ENCODE data around the gene NAV1.

The NAV1 gene

GRCh38 chr1:201565771-201566528 lies 27.0 kb downstream of the NAV1 start:
- ChIA-PET POLR2A (ENCODE audit: low non-redundant PET) (no interaction called here), CTCF (interaction anchor here (0.6 to 2.0 kb wide), 4 partner anchors 35 to 284 kb away, joined by 3 to 11 read pairs (median 5); no protein-coding TSS in a partner anchor)
- H3K27ac ChIP-seq, result peak overlapping the region; percentile 10; the same call in 1 of the 2 replicates
- no peak for DNase-seq (ENCODE audit: low spot score)
- no peak for TF ChIP-seq CTCF (conservative IDR thresholded peaks at IDR 0.05; ENCODE audit: low read depth)

DNA sequence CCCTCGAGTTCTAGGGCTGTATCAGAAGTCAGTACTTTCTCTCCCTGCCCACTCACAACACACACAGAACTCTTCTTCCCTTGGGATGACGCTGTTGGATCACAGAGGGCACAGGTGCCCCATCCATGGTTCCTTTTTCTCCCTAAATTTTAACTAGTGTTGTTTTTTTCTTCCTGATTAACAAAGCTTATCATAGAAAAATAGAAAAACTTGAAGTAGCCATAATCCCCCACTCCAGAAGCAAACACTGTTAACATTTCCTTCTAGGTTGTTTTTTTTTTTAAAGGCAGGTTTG lies 27.5 kb downstream of the NAV1 start:
- ChIA-PET POLR2A (ENCODE audit: low non-redundant PET) (no interaction called here), CTCF (interaction anchor here (0.6 to 0.7 kb wide), 2 partner anchors 85 to 284 kb away, joined by 3 to 7 read pairs; no protein-coding TSS in a partner anchor)
- peak overlapping the region; percentile 10; the same call in 1 of the 2 replicates for H3K27ac ChIP-seq
- no peak for TF ChIP-seq CTCF (conservative IDR thresholded peaks at IDR 0.05; ENCODE audit: low read depth)
- DNase-seq (ENCODE audit: low spot score), result no peak

DNA sequence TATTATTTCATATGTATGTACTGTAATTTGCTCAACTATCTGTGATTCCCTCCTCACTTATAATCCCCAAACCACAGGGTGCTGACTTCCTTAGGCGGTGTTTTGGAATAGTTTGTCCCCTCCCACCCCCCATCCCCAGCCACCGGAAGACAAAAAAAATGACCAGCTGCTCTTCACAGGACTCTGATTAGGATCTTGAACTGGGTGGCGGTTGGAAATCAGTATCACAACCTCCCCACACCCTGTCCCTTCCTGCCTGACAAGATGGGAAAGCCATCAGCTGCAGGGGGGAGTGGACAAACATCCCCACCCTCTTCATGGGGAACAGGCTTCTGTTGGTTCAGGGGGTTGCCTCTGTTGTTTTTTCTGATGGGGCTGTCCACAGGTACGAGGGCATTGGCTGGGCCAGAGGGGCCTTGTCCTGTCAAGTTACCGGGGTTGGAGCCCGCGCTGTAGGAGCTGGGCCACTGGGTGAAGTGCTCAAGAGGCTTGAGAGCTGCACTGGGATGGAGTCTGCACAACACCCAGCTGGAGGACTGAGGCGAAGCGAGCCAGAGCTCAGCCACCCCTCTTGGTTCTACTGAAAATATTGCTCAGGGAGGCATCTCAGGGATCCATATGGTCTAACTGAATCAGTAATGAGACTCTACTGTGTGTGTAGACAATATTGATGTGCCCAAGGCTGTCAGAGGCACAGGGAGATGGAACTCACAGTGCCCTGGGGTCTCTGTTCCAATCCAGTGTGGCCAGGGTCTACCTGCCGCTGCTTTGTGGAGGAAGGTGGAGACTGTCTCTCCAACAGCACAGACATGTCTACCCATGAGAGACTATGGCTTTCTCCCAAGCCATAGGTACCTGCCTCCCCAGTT lies 28.2 kb downstream of the NAV1 start:
- POLR2A ChIA-PET (ENCODE audit: low non-redundant PET), result interaction anchor here (0.6 kb wide), 1 partner anchor 13 kb away, joined by 3 read pairs; no protein-coding TSS in a partner anchor
- no peak overlapping the region for H3K27ac ChIP-seq
- CTCF ChIA-PET, result interaction anchor here (0.7 kb wide), 1 partner anchor 86 kb away, joined by 7 read pairs; no protein-coding TSS in a partner anchor
- no peak for DNase-seq (ENCODE audit: low spot score)
- no peak for TF ChIP-seq CTCF (conservative IDR thresholded peaks at IDR 0.05; ENCODE audit: low read depth)

- CTCF ChIA-PET, result interaction anchor here (1.2 to 1.4 kb wide), 2 partner anchors 9 to 225 kb away, joined by 4 to 5 read pairs; no protein-coding TSS in a partner anchor
- no peak for TF ChIP-seq CTCF (conservative IDR thresholded peaks at IDR 0.05; ENCODE audit: low read depth)
- no peak overlapping the region for H3K27ac ChIP-seq
Measured at GRCh38 chr1:201568265-201568664, 29.3 kb downstream of the NAV1 start.

GRCh38 chr1:201568859-201569294 lies 29.9 kb downstream of the NAV1 start:
- no peak for TF ChIP-seq CTCF (conservative IDR thresholded peaks at IDR 0.05; ENCODE audit: low read depth)
- DNase-seq (ENCODE audit: low spot score), result no peak
- ChIA-PET CTCF (interaction anchor here (0.9 to 1.4 kb wide), 3 partner anchors 9 to 224 kb away, joined by 3 to 5 read pairs (median 4); no protein-coding TSS in a partner anchor), POLR2A (ENCODE audit: low non-redundant PET) (no interaction called here)
- H3K27ac ChIP-seq, result no peak overlapping the region

More at GRCh38 chr1:201568265-201568664, 29.3 kb downstream of the NAV1 start:
- no peak for DNase-seq (ENCODE audit: low spot score)
- POLR2A ChIA-PET (ENCODE audit: low non-redundant PET), result no interaction called here

DNA sequence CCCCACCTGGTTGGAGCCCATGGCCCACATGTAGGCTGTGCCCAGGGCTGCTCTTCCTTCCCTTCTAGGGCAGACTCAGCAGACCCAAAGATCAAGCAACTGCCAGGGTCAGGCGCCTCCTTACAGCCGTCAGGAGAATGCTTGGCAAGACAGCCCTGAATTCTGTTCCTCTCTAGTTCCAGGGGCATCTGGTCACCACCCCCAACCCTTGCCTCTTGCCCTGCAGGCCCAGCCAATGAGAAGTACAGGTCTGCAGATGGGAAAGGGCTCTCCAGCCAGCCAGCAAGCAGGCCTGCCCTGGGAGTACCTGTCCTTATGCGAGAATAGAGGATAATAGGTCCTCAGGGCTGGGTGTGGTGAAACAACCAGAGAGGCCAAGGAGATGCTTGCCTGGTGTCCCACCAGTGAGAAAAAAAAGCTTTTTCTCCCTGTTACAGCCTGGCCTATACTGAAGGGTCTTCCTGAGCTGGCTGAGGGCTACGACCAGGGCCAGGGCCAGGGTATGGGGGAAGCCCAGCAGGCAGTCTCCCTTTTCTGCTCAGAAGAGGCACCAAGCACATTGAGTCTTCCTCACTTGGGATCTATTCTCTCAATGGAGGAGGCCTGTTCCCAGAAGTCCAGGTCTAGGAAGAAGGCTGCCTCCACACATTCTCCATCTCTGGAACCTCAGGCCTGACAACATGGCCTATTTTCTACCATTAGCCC lies 31.4 kb downstream of the NAV1 start:
- CTCF ChIA-PET, result interaction anchor here (1.0 to 1.2 kb wide), 2 partner anchors 10 to 223 kb away, joined by 4 to 5 read pairs; no protein-coding TSS in a partner anchor
- POLR2A ChIA-PET (ENCODE audit: low non-redundant PET), result no interaction called here
- TF ChIP-seq CTCF (conservative IDR thresholded peaks at IDR 0.05; ENCODE audit: low read depth), result no peak
- no peak for DNase-seq (ENCODE audit: low spot score)
- no peak overlapping the region for H3K27ac ChIP-seq
